Endothelial cell (in vitro differentiated cells): ENCODE data around the gene NQO1. TPM values are rescaled to one million over a fixed set of nuclear protein-coding genes. Genes with fewer than 3 reads are reported as not detected.

Experiments used
- DNase-seq: peaks from one replicate; pipeline ENCODE4 v3.0.0; 2021; ENCODE audit warnings: low spot score
- H3K27ac Mint-ChIP-seq: one replicate; pipeline ENCODE4 v1.8.0; 2021; ENCODE audit warnings: mixed read lengths, inconsistent platforms; ENCODE audit not compliant: unreplicated experiment
- H3K27me3 Mint-ChIP-seq: one replicate; pipeline ENCODE4 v1.8.0; 2021; ENCODE audit warnings: mild to moderate bottlenecking, moderate library complexity, mixed read lengths, inconsistent platforms; ENCODE audit not compliant: unreplicated experiment
- H3K36me3 Mint-ChIP-seq: one replicate; pipeline ENCODE4 v1.8.0; 2021; ENCODE audit warnings: mild to moderate bottlenecking, low read depth, mixed read lengths, inconsistent platforms; ENCODE audit not compliant: unreplicated experiment
- H3K4me1 Mint-ChIP-seq: one replicate; pipeline ENCODE4 v1.8.0; 2021; ENCODE audit warnings: mild to moderate bottlenecking, mixed read lengths, inconsistent platforms; ENCODE audit not compliant: unreplicated experiment
- H3K4me3 Mint-ChIP-seq: one replicate; pipeline ENCODE4 v1.8.0; 2021; ENCODE audit warnings: mild to moderate bottlenecking, mixed read lengths, inconsistent platforms; ENCODE audit not compliant: unreplicated experiment
- H3K9me3 Mint-ChIP-seq: one replicate; pipeline ENCODE4 v1.8.0; 2021; ENCODE audit warnings: mixed read lengths, inconsistent platforms; ENCODE audit not compliant: unreplicated experiment
- CTCF ChIP-seq: fragments of 200-600 bp; sonication (generic); IDR thresholded peaks from one replicate; pipeline ENCODE4 v1.5.0; 2021; ENCODE audit warnings: antibody characterized with exemption; ENCODE audit not compliant: unreplicated experiment
- total RNA-seq: library from RNA; stranded (reverse); fragmentation: NEBNext Ultra II Directional; extraction: Animal tissue kit (Norgen Biotek cat#: 25700); gene quantifications from one replicate; pipeline ENCODE4 v1.2.1, GENCODE V29; 2021; ENCODE audit not compliant: unreplicated experiment

NQO1 gene
- total RNA-seq, 1 donor from 2014 or later, result 29.1 TPM

GRCh38 chr16:69672998-69673713 is 53.2 kb downstream of the NQO1 start:
- no peak overlapping the region for H3K27ac Mint-ChIP-seq
- H3K36me3 Mint-ChIP-seq, result peaks cover 13% of the 10 kb centered on the region
- no peak for DNase-seq
- H3K27me3 Mint-ChIP-seq, result no peaks in the 10 kb centered on the region
- H3K4me3 Mint-ChIP-seq, result no peak overlapping the region
- no peaks in the 10 kb centered on the region for H3K9me3 Mint-ChIP-seq
- TF ChIP-seq CTCF, result no peak
- no peaks in the 10 kb centered on the region for H3K4me1 Mint-ChIP-seq

GRCh38 chr16:69672315-69672997 is 53.9 kb downstream of the NQO1 start:
- Mint-ChIP-seq H3K4me1 (no peaks in the 10 kb centered on the region), H3K4me3 (no peak overlapping the region), H3K9me3 (no peaks in the 10 kb centered on the region), H3K27ac (no peak overlapping the region), H3K27me3 (peaks cover 1% of the 10 kb centered on the region), H3K36me3 (peaks cover 14% of the 10 kb centered on the region)
- no peak for TF ChIP-seq CTCF
- no peak for DNase-seq

- DNase-seq, result no peak
- Mint-ChIP-seq H3K36me3 (peaks cover 10% of the 10 kb centered on the region), H3K4me3 (no peak overlapping the region), H3K27ac (no peak overlapping the region), H3K27me3 (peaks cover 1% of the 10 kb centered on the region), H3K9me3 (no peaks in the 10 kb centered on the region), H3K4me1 (peaks cover 2% of the 10 kb centered on the region)
- no peak for TF ChIP-seq CTCF
Observed at GRCh38 chr16:69669577-69669976, 56.8 kb downstream of the NQO1 start.

GRCh38 chr16:69663846-69664245 is 62.5 kb downstream of the NQO1 start:
- H3K4me1 Mint-ChIP-seq, result peaks cover 16% of the 10 kb centered on the region
- H3K4me3 Mint-ChIP-seq, result no peak overlapping the region
- TF ChIP-seq CTCF, result no peak
- peaks cover 13% of the 10 kb centered on the region for H3K36me3 Mint-ChIP-seq
- peaks cover 1% of the 10 kb centered on the region for H3K27me3 Mint-ChIP-seq
- no peaks in the 10 kb centered on the region for H3K9me3 Mint-ChIP-seq
- DNase-seq, result no peak
- no peak overlapping the region for H3K27ac Mint-ChIP-seq

GRCh38 chr16:69662901-69663300 is 63.5 kb downstream of the NQO1 start:
- no peaks in the 10 kb centered on the region for H3K9me3 Mint-ChIP-seq
- no peaks in the 10 kb centered on the region for H3K27me3 Mint-ChIP-seq
- TF ChIP-seq CTCF, result no peak
- peaks cover 16% of the 10 kb centered on the region for H3K4me1 Mint-ChIP-seq
- no peak for DNase-seq
- H3K36me3 Mint-ChIP-seq, result peaks cover 9% of the 10 kb centered on the region
- peak overlapping the region; percentile 82 for H3K27ac Mint-ChIP-seq
- H3K4me3 Mint-ChIP-seq, result peak overlapping the region; percentile 37
